ENCODE data around the gene ATP2C1.

DNA sequence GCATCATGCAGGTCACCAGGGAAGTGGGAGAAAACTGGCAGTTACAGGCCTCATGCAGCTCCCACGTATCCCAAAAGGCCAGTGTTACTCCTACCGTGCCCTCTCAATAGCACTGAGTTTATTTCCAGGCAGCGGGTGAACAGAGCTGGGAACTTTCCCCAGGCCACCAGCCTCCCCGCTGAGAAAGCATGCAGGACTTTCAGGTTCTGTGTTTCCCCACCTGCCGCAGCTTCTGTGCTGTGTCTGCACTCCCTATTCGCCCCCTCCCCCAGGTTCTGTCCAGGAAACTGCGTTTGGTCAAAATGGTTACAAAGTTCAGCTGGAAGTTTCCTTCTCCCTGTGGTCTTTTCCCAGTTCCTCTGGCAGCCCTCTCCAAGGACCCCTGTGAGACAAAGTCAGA, 154.1 kb downstream of the ATP2C1 start:
- TF ChIP-seq, protein P1, sequence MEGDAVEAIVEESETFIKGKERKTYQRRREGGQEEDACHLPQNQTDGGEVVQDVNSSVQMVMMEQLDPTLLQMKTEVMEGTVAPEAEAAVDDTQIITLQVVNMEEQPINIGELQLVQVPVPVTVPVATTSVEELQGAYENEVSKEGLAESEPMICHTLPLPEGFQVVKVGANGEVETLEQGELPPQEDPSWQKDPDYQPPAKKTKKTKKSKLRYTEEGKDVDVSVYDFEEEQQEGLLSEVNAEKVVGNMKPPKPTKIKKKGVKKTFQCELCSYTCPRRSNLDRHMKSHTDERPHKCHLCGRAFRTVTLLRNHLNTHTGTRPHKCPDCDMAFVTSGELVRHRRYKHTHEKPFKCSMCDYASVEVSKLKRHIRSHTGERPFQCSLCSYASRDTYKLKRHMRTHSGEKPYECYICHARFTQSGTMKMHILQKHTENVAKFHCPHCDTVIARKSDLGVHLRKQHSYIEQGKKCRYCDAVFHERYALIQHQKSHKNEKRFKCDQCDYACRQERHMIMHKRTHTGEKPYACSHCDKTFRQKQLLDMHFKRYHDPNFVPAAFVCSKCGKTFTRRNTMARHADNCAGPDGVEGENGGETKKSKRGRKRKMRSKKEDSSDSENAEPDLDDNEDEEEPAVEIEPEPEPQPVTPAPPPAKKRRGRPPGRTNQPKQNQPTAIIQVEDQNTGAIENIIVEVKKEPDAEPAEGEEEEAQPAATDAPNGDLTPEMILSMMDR (IDR thresholded peaks at IDR 0.05), result no peak
- no peak for TF ChIP-seq POLR2A (IDR thresholded peaks at IDR 0.05)
